UCSD-AML1 (cell line): ENCODE results near the gene OR52A1.

ENCODE experiments used
- DNase-seq: peaks from one replicate; lab custom pipeline; 2025; ENCODE audit not compliant: unreplicated experiment; lab: John Stamatoyannopoulos, UW

OR52A1 gene

DNA sequence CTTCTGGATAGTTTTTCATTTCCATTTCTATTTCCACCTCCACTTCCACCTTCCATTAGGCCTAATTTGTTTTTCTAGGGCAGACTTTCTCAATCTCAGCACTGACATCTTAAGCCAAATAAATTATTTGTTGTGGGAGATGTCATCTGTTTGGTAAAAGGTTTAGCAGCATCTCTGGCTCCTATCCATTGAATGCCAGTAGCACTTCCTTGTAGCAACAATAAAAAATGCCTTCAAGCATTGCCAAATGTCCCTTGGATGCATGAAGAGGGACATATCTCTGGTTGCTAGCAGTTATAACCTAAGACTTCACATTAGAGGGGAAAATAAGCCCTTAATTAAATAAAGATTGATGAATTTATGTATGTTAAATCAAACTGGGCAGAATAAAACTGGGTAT is 18.3 kb downstream of the OR52A1 start:
- DNase-seq = no peak

GRCh38 chr11:5131584-5132335 is 22.8 kb downstream of the OR52A1 start:
- DNase-seq = no peak

- no peak for DNase-seq
Observed at GRCh38 chr11:5129457-5129877, 25.1 kb downstream of the OR52A1 start.

GRCh38 chr11:5124891-5125620 is 29.5 kb downstream of the OR52A1 start:
- no peak for DNase-seq

DNA sequence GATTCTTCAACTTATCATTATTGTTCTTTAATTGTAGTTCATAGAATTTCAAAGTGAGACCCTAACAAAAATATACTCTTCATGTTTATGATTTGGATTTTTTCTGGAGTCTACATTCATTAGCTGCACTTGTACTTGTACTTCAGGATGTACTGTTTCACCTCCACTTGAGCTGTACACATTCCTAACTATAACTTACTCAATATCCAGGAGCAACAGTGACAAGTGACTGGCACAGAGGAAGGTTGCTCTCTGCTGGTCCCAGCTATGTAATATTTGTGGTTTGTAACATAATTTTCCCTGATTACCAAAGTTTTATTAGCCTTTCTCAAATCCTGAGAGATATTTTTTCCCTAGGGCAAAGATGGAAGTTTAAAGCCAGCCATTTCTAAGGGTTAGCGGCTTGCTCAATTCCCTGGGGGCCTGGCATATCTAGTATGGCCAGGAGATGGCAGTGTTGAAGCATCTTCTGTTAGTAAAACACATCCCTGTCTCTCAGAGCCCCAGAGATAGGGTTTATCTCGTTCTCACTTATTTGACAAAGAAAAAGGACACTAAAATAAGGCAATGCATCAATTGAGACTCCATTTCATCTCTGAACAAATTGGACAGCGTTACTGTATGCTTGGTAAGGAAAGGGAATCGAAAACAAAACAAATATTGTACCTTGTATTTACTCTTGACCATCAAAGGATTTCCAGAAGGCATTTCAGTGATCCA is 30.6 kb downstream of the OR52A1 start:
- DNase-seq = peak; percentile 56

DNA sequence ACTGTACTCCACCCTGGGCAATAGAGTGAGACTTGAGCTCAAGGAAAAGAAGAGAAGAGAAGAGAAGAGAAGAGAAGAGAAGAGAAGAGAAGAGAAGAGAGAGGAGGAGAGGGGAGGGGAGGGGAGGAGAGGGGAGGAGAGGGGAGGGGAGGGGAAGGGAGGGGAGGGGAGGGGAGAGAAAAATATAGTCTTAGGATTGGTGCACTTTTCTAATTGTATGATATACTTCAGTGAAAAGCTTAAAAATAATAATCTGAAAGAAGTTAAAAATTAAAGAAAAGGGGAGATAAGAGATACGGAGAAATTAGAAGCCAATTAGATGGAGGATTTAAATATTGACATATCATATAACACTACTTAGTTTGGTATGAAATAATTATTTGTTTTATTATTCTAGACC is 35.7 kb downstream of the OR52A1 start:
- DNase-seq = no peak

DNA sequence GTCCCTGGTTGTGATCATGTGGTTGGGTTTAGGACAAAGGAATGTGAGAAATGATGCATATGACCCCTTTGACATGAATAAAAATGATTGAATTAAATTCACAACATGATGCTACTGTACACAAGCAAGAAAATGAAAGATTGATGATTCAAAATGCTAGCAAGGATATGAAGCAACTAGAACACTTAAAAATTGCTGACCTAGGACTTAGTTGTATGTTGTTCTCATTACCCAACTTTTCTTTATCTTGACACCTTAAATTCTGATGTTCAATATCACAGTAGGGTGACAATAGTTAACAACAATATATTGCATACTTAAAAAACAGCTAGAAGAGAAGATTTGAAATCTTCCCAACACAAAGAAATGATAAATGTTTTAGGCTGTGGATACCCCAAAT is 37.0 kb downstream of the OR52A1 start:
- DNase-seq = no peak

GRCh38 chr11:5115339-5115738 is 39.2 kb downstream of the OR52A1 start:
- DNase-seq = no peak

GRCh38 chr11:5107285-5107684 is 47.3 kb downstream of the OR52A1 start:
- DNase-seq = no peak

- DNase-seq = no peak
Observed at GRCh38 chr11:5103066-5103465, 51.5 kb downstream of the OR52A1 start.

DNA sequence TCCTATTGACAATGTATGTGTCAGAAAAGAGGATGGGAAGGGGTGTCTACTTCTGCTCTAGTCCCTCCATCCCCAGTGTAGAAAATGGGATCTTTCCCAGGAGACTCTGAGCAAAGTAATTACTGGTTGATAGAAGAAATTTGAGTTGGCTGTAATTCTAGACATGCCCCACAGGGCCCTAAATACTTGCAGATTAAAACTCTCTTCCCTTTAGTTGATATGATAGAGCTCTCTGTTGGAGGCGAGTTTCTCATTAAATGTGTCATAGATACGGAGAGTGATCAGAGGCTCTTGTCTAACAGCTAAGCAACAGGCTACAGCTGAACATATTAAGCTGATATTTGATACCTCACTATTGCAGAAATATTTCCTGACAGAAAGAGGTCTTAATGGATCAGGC is 52.3 kb downstream of the OR52A1 start:
- DNase-seq = no peak

- no peak for DNase-seq
Observed at GRCh38 chr11:5096011-5096410, 58.5 kb downstream of the OR52A1 start.
